ENCODE measurements around the gene CSAD.

The CSAD gene

DNA sequence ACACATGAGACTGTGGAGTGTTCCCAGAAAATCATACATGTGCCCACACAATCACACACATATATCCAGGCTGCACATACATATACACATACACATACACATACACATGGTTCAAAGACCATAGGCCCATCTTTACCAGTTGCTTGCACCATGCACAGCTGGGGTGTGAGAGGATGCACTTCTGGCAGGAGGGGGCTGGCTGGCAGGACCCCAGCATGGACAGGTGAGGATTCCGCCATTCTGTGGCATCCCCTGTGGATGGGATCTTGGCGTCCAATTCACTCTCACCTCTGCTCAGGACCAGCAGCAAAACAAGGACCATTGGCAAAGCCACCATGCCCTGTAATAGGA is 19.4 kb upstream of the CSAD start:
- Histone ChIP-seq H3K4me3 (ENCODE audit: low read depth in 1 of 5, low read length in 5 of 5) (no peak overlapping the region), H3K27me3 (ENCODE audit: control insufficient read depth in 5 of 5, insufficient read depth in 4 of 5, low read length in 5 of 5) (no peaks in the 10 kb centered on the region), H3K27ac (ENCODE audit: low read depth, low read length) (no peak overlapping the region), H3K4me1 (ENCODE audit: control insufficient read depth in 5 of 5, insufficient read depth in 5 of 5, low read length in 5 of 5) (peaks cover 0 to 28% (median 19%) of the 10 kb centered on the region in 5 donors), H3K9me3 (ENCODE audit: control insufficient read depth in 5 of 5, low read length in 5 of 5) (no peaks in the 10 kb centered on the region), H3K36me3 (ENCODE audit: control insufficient read depth in 5 of 5, insufficient read depth in 5 of 5, low read length in 5 of 5) (no peaks in the 10 kb centered on the region), H3K9ac (ENCODE audit: low read length in 5 of 5) (no peak overlapping the region)

GRCh38 chr12:53199700-53200099 is 19.0 kb upstream of the CSAD start:
- H3K9ac ChIP-seq (ENCODE audit: low read length in 5 of 5): no peak overlapping the region
- H3K9me3 ChIP-seq (ENCODE audit: control insufficient read depth in 5 of 5, low read length in 5 of 5): no peaks in the 10 kb centered on the region
- no peaks in the 10 kb centered on the region for H3K27me3 ChIP-seq (ENCODE audit: control insufficient read depth in 5 of 5, insufficient read depth in 4 of 5, low read length in 5 of 5)
- no peaks in the 10 kb centered on the region for H3K36me3 ChIP-seq (ENCODE audit: control insufficient read depth in 5 of 5, insufficient read depth in 5 of 5, low read length in 5 of 5)
- H3K4me1 ChIP-seq (ENCODE audit: control insufficient read depth in 5 of 5, insufficient read depth in 5 of 5, low read length in 5 of 5): peaks cover 0 to 28% (median 19%) of the 10 kb centered on the region in 5 donors
- no peak overlapping the region for H3K4me3 ChIP-seq (ENCODE audit: low read depth in 1 of 5, low read length in 5 of 5)
- no peak overlapping the region for H3K27ac ChIP-seq (ENCODE audit: low read depth, low read length)

DNA sequence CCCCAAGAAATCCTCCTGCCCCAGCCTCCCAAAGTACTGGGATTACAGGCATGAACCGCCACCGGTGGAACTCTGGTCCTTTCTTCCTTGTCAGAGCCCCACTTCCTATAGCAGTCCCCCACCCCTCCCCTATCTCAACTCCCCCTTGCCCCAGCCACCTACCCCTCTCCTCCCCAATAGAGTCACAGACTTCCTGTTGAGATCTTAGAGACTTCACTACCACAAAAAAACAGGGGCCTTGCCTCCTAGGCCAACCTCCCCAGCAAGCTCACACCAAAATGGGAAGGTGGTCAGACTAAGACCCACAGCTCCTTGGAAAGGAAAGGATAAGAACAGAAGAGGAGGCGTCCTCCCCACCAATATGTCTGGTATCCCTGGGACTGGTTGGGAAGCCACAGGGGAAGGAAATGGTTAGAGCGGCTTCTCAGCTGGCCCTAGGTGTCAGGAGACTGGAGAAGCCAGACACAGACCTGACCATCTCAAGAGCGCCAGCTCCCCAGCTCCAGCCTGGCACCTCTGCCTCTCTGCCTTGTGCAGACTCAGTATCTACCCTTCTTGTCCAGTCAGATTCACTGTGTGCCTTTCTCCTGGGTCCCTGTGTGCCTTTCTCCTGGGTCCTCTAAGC is 17.9 kb upstream of the CSAD start:
- Histone ChIP-seq H3K27me3 (ENCODE audit: control insufficient read depth in 5 of 5, insufficient read depth in 4 of 5, low read length in 5 of 5) (no peaks in the 10 kb centered on the region), H3K4me3 (ENCODE audit: low read depth in 1 of 5, low read length in 5 of 5) (no peak overlapping the region), H3K27ac (ENCODE audit: low read depth, low read length) (no peak overlapping the region), H3K36me3 (ENCODE audit: control insufficient read depth in 5 of 5, insufficient read depth in 5 of 5, low read length in 5 of 5) (no peaks in the 10 kb centered on the region), H3K9me3 (ENCODE audit: control insufficient read depth in 5 of 5, low read length in 5 of 5) (no peaks in the 10 kb centered on the region), H3K9ac (ENCODE audit: low read length in 5 of 5) (no peak overlapping the region), H3K4me1 (ENCODE audit: control insufficient read depth in 5 of 5, insufficient read depth in 5 of 5, low read length in 5 of 5) (peaks cover 0 to 28% (median 19%) of the 10 kb centered on the region in 5 donors)

- Histone ChIP-seq H3K9ac (ENCODE audit: low read length in 5 of 5) (no peak overlapping the region), H3K4me3 (ENCODE audit: low read depth in 1 of 5, low read length in 5 of 5) (peak overlapping the region in 2 of 5 donors; percentile 40 to 55), H3K4me1 (ENCODE audit: control insufficient read depth in 5 of 5, insufficient read depth in 5 of 5, low read length in 5 of 5) (peaks cover 0 to 28% (median 19%) of the 10 kb centered on the region in 5 donors), H3K27me3 (ENCODE audit: control insufficient read depth in 5 of 5, insufficient read depth in 4 of 5, low read length in 5 of 5) (no peaks in the 10 kb centered on the region), H3K9me3 (ENCODE audit: control insufficient read depth in 5 of 5, low read length in 5 of 5) (no peaks in the 10 kb centered on the region), H3K27ac (ENCODE audit: low read depth, low read length) (no peak overlapping the region), H3K36me3 (ENCODE audit: control insufficient read depth in 5 of 5, insufficient read depth in 5 of 5, low read length in 5 of 5) (peaks cover 0 to 4% (median 0%) of the 10 kb centered on the region in 5 donors)
Measured at GRCh38 chr12:53197011-53197640, 16.4 kb upstream of the CSAD start.

- peaks cover 0 to 7% (median 2%) of the 10 kb centered on the region in 5 donors for H3K36me3 ChIP-seq (ENCODE audit: control insufficient read depth in 5 of 5, insufficient read depth in 5 of 5, low read length in 5 of 5)
- H3K9ac ChIP-seq (ENCODE audit: low read length in 5 of 5): no peak overlapping the region
- peaks cover 0 to 28% (median 19%) of the 10 kb centered on the region in 5 donors for H3K4me1 ChIP-seq (ENCODE audit: control insufficient read depth in 5 of 5, insufficient read depth in 5 of 5, low read length in 5 of 5)
- no peaks in the 10 kb centered on the region for H3K9me3 ChIP-seq (ENCODE audit: control insufficient read depth in 5 of 5, low read length in 5 of 5)
- no peak overlapping the region for H3K4me3 ChIP-seq (ENCODE audit: low read depth in 1 of 5, low read length in 5 of 5)
- H3K27me3 ChIP-seq (ENCODE audit: control insufficient read depth in 5 of 5, insufficient read depth in 4 of 5, low read length in 5 of 5): no peaks in the 10 kb centered on the region
- H3K27ac ChIP-seq (ENCODE audit: low read depth, low read length): no peak overlapping the region
Measured at GRCh38 chr12:53196486-53196885, 15.8 kb upstream of the CSAD start.

DNA sequence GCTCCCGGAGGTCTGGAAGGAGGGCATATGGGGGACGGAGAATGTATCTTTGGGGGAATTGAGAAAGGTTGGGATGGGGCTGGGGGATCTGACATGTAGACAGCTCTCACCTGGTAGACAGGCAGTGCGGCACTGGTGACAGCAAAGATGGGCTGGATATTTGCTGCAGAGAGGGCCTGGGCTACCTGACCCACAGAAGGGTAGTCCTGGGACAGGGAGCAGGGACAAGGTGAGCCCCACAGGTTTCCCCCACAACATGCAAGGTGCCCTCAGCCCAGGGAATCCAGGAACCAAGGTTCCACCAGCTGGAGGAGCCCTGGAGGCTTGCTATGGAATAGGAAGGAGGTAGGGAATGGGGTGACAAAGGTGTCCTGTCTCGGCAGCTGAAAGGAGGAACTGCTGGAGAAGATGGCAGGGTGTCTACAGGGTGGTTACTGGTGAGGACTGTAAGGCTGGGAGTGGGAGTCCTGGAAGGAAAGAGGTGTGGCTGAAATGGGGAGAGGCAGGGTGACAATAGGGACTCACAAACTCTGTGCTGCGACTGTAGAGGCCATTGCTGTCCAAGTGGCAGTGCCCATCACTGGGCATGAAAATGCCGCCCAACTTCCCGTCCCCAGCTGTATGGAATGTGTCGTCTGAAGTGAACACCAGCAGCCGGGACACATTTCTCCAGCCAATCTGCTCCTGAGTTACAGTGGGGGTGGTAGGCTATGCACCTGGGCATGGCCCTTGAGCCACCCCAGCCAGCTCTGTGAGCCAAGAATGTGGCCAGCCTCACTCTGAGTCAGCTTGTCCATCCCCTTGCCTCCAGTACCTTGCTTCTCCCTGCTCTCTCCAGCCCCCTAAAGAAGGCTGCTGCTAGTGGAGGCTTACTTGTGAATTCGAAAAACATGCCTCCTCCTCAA is 15.0 kb upstream of the CSAD start:
- Histone ChIP-seq H3K4me1 (ENCODE audit: control insufficient read depth in 5 of 5, insufficient read depth in 5 of 5, low read length in 5 of 5) (peaks cover 0 to 22% (median 14%) of the 10 kb centered on the region in 5 donors), H3K9ac (ENCODE audit: low read length in 5 of 5) (no peak overlapping the region), H3K9me3 (ENCODE audit: control insufficient read depth in 5 of 5, low read length in 5 of 5) (no peaks in the 10 kb centered on the region), H3K27ac (ENCODE audit: low read depth, low read length) (no peak overlapping the region), H3K27me3 (ENCODE audit: control insufficient read depth in 5 of 5, insufficient read depth in 4 of 5, low read length in 5 of 5) (no peaks in the 10 kb centered on the region), H3K36me3 (ENCODE audit: control insufficient read depth in 5 of 5, insufficient read depth in 5 of 5, low read length in 5 of 5) (peaks cover 0 to 11% (median 6%) of the 10 kb centered on the region in 5 donors), H3K4me3 (ENCODE audit: low read depth in 1 of 5, low read length in 5 of 5) (no peak overlapping the region)

- no peaks in the 10 kb centered on the region for H3K9me3 ChIP-seq (ENCODE audit: control insufficient read depth in 5 of 5, low read length in 5 of 5)
- peaks cover 2 to 18% (median 12%) of the 10 kb centered on the region in 5 donors for H3K4me1 ChIP-seq (ENCODE audit: control insufficient read depth in 5 of 5, insufficient read depth in 5 of 5, low read length in 5 of 5)
- H3K36me3 ChIP-seq (ENCODE audit: control insufficient read depth in 5 of 5, insufficient read depth in 5 of 5, low read length in 5 of 5): peaks cover 0 to 11% (median 6%) of the 10 kb centered on the region in 5 donors
- H3K9ac ChIP-seq (ENCODE audit: low read length in 5 of 5): no peak overlapping the region
- H3K27me3 ChIP-seq (ENCODE audit: control insufficient read depth in 5 of 5, insufficient read depth in 4 of 5, low read length in 5 of 5): no peaks in the 10 kb centered on the region
- no peak overlapping the region for H3K4me3 ChIP-seq (ENCODE audit: low read depth in 1 of 5, low read length in 5 of 5)
- H3K27ac ChIP-seq (ENCODE audit: low read depth, low read length): no peak overlapping the region
Measured at GRCh38 chr12:53194973-53195372, 14.2 kb upstream of the CSAD start.

- H3K9me3 ChIP-seq (ENCODE audit: control insufficient read depth in 5 of 5, low read length in 5 of 5): no peaks in the 10 kb centered on the region
- H3K9ac ChIP-seq (ENCODE audit: low read length in 5 of 5): no peak overlapping the region
- no peak overlapping the region for H3K4me3 ChIP-seq (ENCODE audit: low read depth in 1 of 5, low read length in 5 of 5)
- H3K36me3 ChIP-seq (ENCODE audit: control insufficient read depth in 5 of 5, insufficient read depth in 5 of 5, low read length in 5 of 5): peaks cover 0 to 15% (median 7%) of the 10 kb centered on the region in 5 donors
- H3K4me1 ChIP-seq (ENCODE audit: control insufficient read depth in 5 of 5, insufficient read depth in 5 of 5, low read length in 5 of 5): peaks cover 3 to 23% (median 12%) of the 10 kb centered on the region in 5 donors
- H3K27me3 ChIP-seq (ENCODE audit: control insufficient read depth in 5 of 5, insufficient read depth in 4 of 5, low read length in 5 of 5): no peaks in the 10 kb centered on the region
- H3K27ac ChIP-seq (ENCODE audit: low read depth, low read length): no peak overlapping the region
Measured at GRCh38 chr12:53193985-53194716, 13.4 kb upstream of the CSAD start.

GRCh38 chr12:53193040-53193439 is 12.3 kb upstream of the CSAD start:
- H3K9ac ChIP-seq (ENCODE audit: low read length in 5 of 5): no peak overlapping the region
- H3K27ac ChIP-seq (ENCODE audit: low read depth, low read length): no peak overlapping the region
- H3K27me3 ChIP-seq (ENCODE audit: control insufficient read depth in 5 of 5, insufficient read depth in 4 of 5, low read length in 5 of 5): no peaks in the 10 kb centered on the region
- H3K4me1 ChIP-seq (ENCODE audit: control insufficient read depth in 5 of 5, insufficient read depth in 5 of 5, low read length in 5 of 5): peaks cover 3 to 21% (median 10%) of the 10 kb centered on the region in 5 donors
- no peak overlapping the region for H3K4me3 ChIP-seq (ENCODE audit: low read depth in 1 of 5, low read length in 5 of 5)
- no peaks in the 10 kb centered on the region for H3K9me3 ChIP-seq (ENCODE audit: control insufficient read depth in 5 of 5, low read length in 5 of 5)
- peaks cover 0 to 24% (median 17%) of the 10 kb centered on the region in 5 donors for H3K36me3 ChIP-seq (ENCODE audit: control insufficient read depth in 5 of 5, insufficient read depth in 5 of 5, low read length in 5 of 5)

Data from subcutaneous abdominal adipose tissue (tissue), 5 donors.